ENCODE results near the gene DNAJB11.

- no peak for TF ChIP-seq CTCF (IDR thresholded peaks at IDR 0.05 in 2 of 3, conservative IDR thresholded peaks at IDR 0.05 in 1 of 3; ENCODE audit: borderline replicate concordance in 1 of 3, insufficient read depth in 1 of 3, low read depth in 2 of 3, low read length in 2 of 3)
- no peak for TF ChIP-seq EZH2 (IDR thresholded peaks at IDR 0.05)
- TF ChIP-seq POLR2AphosphoS5 (IDR thresholded peaks at IDR 0.05; ENCODE audit: low read depth, low read length) = no peak
- no peak for TF ChIP-seq EGR1 (IDR thresholded peaks at IDR 0.05; ENCODE audit: low read depth)
- TF ChIP-seq MAX (IDR thresholded peaks at IDR 0.05) = no peak
- no peak for TF ChIP-seq POLR2A (IDR thresholded peaks at IDR 0.05; ENCODE audit: borderline replicate concordance, extremely low read depth, insufficient read depth, insufficient read length)
- TF ChIP-seq EZH2phosphoT487 (IDR thresholded peaks at IDR 0.05; ENCODE audit: borderline replicate concordance) = no peak
- TF ChIP-seq REST (IDR thresholded peaks at IDR 0.05; ENCODE audit: low read depth) = no peak
- no peak for TF ChIP-seq TCF7L2 (IDR thresholded peaks at IDR 0.05; ENCODE audit: borderline replicate concordance, extremely low read depth, insufficient read depth, insufficient read length)
Measured at GRCh38 chr3:186580785-186581184, 10.3 kb downstream of the DNAJB11 start.

All from HCT116 (cell line).